ENCODE data around the gene TBC1D16.

- TF ChIP-seq, protein P1, sequence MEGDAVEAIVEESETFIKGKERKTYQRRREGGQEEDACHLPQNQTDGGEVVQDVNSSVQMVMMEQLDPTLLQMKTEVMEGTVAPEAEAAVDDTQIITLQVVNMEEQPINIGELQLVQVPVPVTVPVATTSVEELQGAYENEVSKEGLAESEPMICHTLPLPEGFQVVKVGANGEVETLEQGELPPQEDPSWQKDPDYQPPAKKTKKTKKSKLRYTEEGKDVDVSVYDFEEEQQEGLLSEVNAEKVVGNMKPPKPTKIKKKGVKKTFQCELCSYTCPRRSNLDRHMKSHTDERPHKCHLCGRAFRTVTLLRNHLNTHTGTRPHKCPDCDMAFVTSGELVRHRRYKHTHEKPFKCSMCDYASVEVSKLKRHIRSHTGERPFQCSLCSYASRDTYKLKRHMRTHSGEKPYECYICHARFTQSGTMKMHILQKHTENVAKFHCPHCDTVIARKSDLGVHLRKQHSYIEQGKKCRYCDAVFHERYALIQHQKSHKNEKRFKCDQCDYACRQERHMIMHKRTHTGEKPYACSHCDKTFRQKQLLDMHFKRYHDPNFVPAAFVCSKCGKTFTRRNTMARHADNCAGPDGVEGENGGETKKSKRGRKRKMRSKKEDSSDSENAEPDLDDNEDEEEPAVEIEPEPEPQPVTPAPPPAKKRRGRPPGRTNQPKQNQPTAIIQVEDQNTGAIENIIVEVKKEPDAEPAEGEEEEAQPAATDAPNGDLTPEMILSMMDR (IDR thresholded peaks at IDR 0.05 in 2 of 3, conservative IDR thresholded peaks at IDR 0.05 in 1 of 3; ENCODE audit: control insufficient read depth in 2 of 3, extremely low read depth in 1 of 3, insufficient read depth in 1 of 3, low read depth in 3 of 3, low read length in 3 of 3), result no peak
- TF ChIP-seq, protein P2, sequence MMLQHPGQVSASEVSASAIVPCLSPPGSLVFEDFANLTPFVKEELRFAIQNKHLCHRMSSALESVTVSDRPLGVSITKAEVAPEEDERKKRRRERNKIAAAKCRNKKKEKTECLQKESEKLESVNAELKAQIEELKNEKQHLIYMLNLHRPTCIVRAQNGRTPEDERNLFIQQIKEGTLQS (IDR thresholded peaks at IDR 0.05; ENCODE audit: borderline replicate concordance, extremely low read depth, low read depth, low read length), result no peak
- TF ChIP-seq, protein P3, sequence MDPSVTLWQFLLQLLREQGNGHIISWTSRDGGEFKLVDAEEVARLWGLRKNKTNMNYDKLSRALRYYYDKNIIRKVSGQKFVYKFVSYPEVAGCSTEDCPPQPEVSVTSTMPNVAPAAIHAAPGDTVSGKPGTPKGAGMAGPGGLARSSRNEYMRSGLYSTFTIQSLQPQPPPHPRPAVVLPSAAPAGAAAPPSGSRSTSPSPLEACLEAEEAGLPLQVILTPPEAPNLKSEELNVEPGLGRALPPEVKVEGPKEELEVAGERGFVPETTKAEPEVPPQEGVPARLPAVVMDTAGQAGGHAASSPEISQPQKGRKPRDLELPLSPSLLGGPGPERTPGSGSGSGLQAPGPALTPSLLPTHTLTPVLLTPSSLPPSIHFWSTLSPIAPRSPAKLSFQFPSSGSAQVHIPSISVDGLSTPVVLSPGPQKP (IDR thresholded peaks at IDR 0.05; ENCODE audit: low read depth, low read length), result no peak
- no peak for TF ChIP-seq POLR2AphosphoS5 (IDR thresholded peaks at IDR 0.05; ENCODE audit: low read length)
Measured at GRCh38 chr17:79955167-79955549, 80.5 kb downstream of the TBC1D16 start.

Data from GM12878 (cell line).